K562 (cell line): Measurements from ENCODE around the gene STARD13. TPM values are rescaled to one million over a fixed set of nuclear protein-coding genes. Genes with fewer than 3 reads are reported as not detected.

Experiments
- ATAC-seq: fragments of 200-7000 bp; cut with Tn5 transposase; 3 replicates; pipeline ENCODE4 v1.9.1; 2020; ENCODE audit warnings: moderate library complexity
- BruUV-seq: library from RNA; stranded (reverse); fragments of 400-500 nt; replicated peaks from 2 replicates; lab custom pipeline; 2021; lab: Mats Ljungman, UMichigan
- CTCF ChIA-PET: fragments of 300-600 bp; formaldehyde crosslinking; extraction: SDS; loops from one replicate; lab custom pipeline; 2021; ENCODE audit warnings: low intra/inter-chr PET ratio; lab: Yijun Ruan, JAX
- POLR2A ChIA-PET: fragments of 300-600, 350-650 bp; sonication (Branson Sonifier 250); formaldehyde crosslinking; extraction: SDS; loops from one replicate; lab custom pipeline; 2021; ENCODE audit warnings: antibody characterized with exemption, inconsistent platforms; lab: Yijun Ruan, JAX
- DNase-seq, 4 experiments: peaks; one replicate each; pipeline versions ENCODE4 v3.0.0 to v3.0.0-alpha.2; 2011 to 2018; ENCODE audit warnings: low spot score in 3 of 4, mixed read lengths in 3 of 4; ENCODE audit errors: extremely low read depth in 1 of 4
- FAIRE-seq: peaks from 2 replicates; lab custom pipeline; 2011; peaks lifted over from hg19 to GRCh38; lab: Jason Lieb, UNC
- H2AFZ ChIP-seq: 2 replicates; pipeline ENCODE4 v1.6.0; 2011; ENCODE audit warnings: low read depth, low read length, control low read depth, inconsistent platforms
- H3K27ac ChIP-seq: fragments of 200-600 bp; 3 replicates; pipeline ENCODE4 v1.8.0; 2011; ENCODE audit warnings: low read depth, mild to moderate bottlenecking, control low read depth, inconsistent platforms, low read length, moderate library complexity, mixed read lengths; ENCODE audit errors: extremely low read depth
- H3K27me3 ChIP-seq, 2 experiments: fragments of 300-600 bp in 1 of 2; 2 replicates in 1 of 2; 3 replicates in 1 of 2; pipeline versions ENCODE4 v1.6.0 to v1.8.0; 2011; ENCODE audit warnings: inconsistent platforms in 2 of 2, low read length in 2 of 2, mild to moderate bottlenecking in 1 of 2, mixed read lengths in 1 of 2, moderate library complexity in 1 of 2; ENCODE audit not compliant: control insufficient read depth in 2 of 2, insufficient read depth in 2 of 2
- H3K36me3 ChIP-seq: fragments of 300-600 bp; 3 replicates; pipeline ENCODE4 v1.8.0; 2011; ENCODE audit warnings: mild to moderate bottlenecking, low read length, inconsistent platforms; ENCODE audit not compliant: control insufficient read depth, insufficient read depth
- H3K4me1 ChIP-seq, 2 experiments: fragments of 200-600 bp in 1 of 2; replicated peaks in 1 of 2; 2 replicates in 1 of 2; 3 replicates in 1 of 2; pipeline versions ENCODE4 v1.5.1 to v1.8.0; 2011; ENCODE audit warnings: inconsistent platforms in 2 of 2, low read length in 2 of 2, mild to moderate bottlenecking in 1 of 2, mixed read lengths in 1 of 2, moderate library complexity in 1 of 2; ENCODE audit not compliant: control insufficient read depth in 2 of 2, insufficient read depth in 2 of 2
- H3K4me2 ChIP-seq: 2 replicates; pipeline ENCODE4 v1.6.1; 2011; ENCODE audit warnings: low read length, control low read depth, inconsistent platforms, mixed read lengths; ENCODE audit not compliant: insufficient read depth
- H3K4me3 ChIP-seq: fragments of 200-600 bp; sonication (generic), shearing (Covaris generic); 2 replicates; pipeline ENCODE4 v1.5.1; 2016; ENCODE audit warnings: control low read depth, inconsistent platforms
- H3K79me2 ChIP-seq: fragments of 200-600 bp; 3 replicates; pipeline ENCODE4 v1.8.0; 2011; ENCODE audit warnings: low read length, inconsistent platforms; ENCODE audit not compliant: control insufficient read depth, insufficient read depth
- H3K9ac ChIP-seq, 2 experiments: 2 replicates each; pipeline versions ENCODE4 v1.6.0 to v1.6.1; 2011; ENCODE audit warnings: low read depth in 2 of 2, low read length in 2 of 2, control low read depth in 1 of 2, inconsistent platforms in 1 of 2, mild to moderate bottlenecking in 1 of 2, mixed read lengths in 1 of 2; ENCODE audit not compliant: insufficient read depth in 1 of 2
- H3K9me1 ChIP-seq: one replicate; pipeline ENCODE4 v1.6.0; 2011; ENCODE audit warnings: inconsistent platforms, mild to moderate bottlenecking, low read length, moderate library complexity; ENCODE audit not compliant: control insufficient read depth, insufficient read depth
- H3K9me3 ChIP-seq: replicated peaks from 2 replicates; pipeline ENCODE4 v1.5.1; 2011; ENCODE audit warnings: low read depth, low read length, inconsistent platforms; ENCODE audit not compliant: control insufficient read depth, insufficient read depth
- H4K20me1 ChIP-seq: replicated peaks from 2 replicates; pipeline ENCODE4 v1.6.1; 2011; ENCODE audit warnings: low read length, inconsistent platforms, mixed read lengths; ENCODE audit not compliant: control insufficient read depth, insufficient read depth
- CREBBP ChIP-seq: IDR thresholded peaks from one replicate; pipeline ENCODE4 v1.6.1; 2012; ENCODE audit warnings: low read depth, mild to moderate bottlenecking, control low read depth, inconsistent platforms, low read length
- CREM ChIP-seq: IDR thresholded peaks from 2 replicates; pipeline ENCODE4 v1.6.1; 2014; ENCODE audit warnings: antibody characterized with exemption, low read depth
- ETV5 ChIP-seq: sonication (generic); formaldehyde crosslinking; IDR thresholded peaks from 2 replicates; pipeline ENCODE4 v1.4.0; 2020; ENCODE audit warnings: low read depth, mild to moderate bottlenecking, missing genetic modification reagents
- GATAD2A ChIP-seq: fragments of 450-650 bp; IDR thresholded peaks from 2 replicates; pipeline ENCODE4 v1.6.1; 2017
- MYC ChIP-seq, 2 experiments: fragments of 250-450 bp in 1 of 2; sonication (Bioruptor Pico) in 1 of 2; IDR thresholded peaks; 2 replicates each; pipeline versions ENCODE4 v1.5.1 to v1.6.1; 2012 to 2021; ENCODE audit warnings: low read depth in 2 of 2, borderline replicate concordance in 1 of 2, improper control_type of control experiment in 1 of 2, low read length in 1 of 2, mild to moderate bottlenecking in 1 of 2, moderate library complexity in 1 of 2
- NRF1 ChIP-seq, 2 experiments: fragments of 450-650 bp; IDR thresholded peaks in 1 of 2; conservative IDR thresholded peaks in 1 of 2; 2 replicates each; pipeline ENCODE4 v1.6.1; 2014; ENCODE audit warnings: mild to moderate bottlenecking in 2 of 2
- NUFIP1 ChIP-seq: fragments of 450-650 bp; IDR thresholded peaks from 2 replicates; pipeline ENCODE4 v1.6.1; 2018; ENCODE audit not compliant: partially characterized antibody
- PYGO2 ChIP-seq: fragments of 450-650 bp; IDR thresholded peaks from 2 replicates; pipeline ENCODE4 v1.6.1; 2016; ENCODE audit warnings: mild to moderate bottlenecking, missing genetic modification characterization, moderate library complexity, missing compliant biosample characterization
- RUNX1 ChIP-seq: sonication (generic); IDR thresholded peaks from 2 replicates; pipeline ENCODE4 v1.6.1; 2016; ENCODE audit warnings: antibody characterized with exemption, low read depth
- SAFB2 ChIP-seq: fragments of 200-400 bp; formaldehyde crosslinking; IDR thresholded peaks from 2 replicates; pipeline ENCODE4 v1.6.1; 2018; ENCODE audit warnings: borderline replicate concordance, low read length, low read depth, moderate library complexity; ENCODE audit not compliant: severe bottlenecking
- SMARCE1 ChIP-seq: fragments of 450-650 bp; IDR thresholded peaks from 2 replicates; pipeline ENCODE4 v1.7.1; 2016; ENCODE audit warnings: mild to moderate bottlenecking
- XRCC4 ChIP-seq: IDR thresholded peaks from one replicate; pipeline ENCODE4 v1.6.1; 2011; ENCODE audit not compliant: insufficient read depth, insufficient read length; ENCODE audit errors: extremely low read depth
- ZC3H4 ChIP-seq: sonication (generic); formaldehyde crosslinking; IDR thresholded peaks from 2 replicates; pipeline ENCODE4 v1.9.0; 2021; ENCODE audit warnings: missing genetic modification reagents, borderline replicate concordance
- ZNF124 ChIP-seq: sonication (generic); formaldehyde crosslinking; IDR thresholded peaks from 2 replicates; pipeline ENCODE4 v1.8.1; 2022; ENCODE audit warnings: missing genetic modification reagents
- ZNF445 ChIP-seq: fragments of 250-450 bp; sonication (Bioruptor Pico); IDR thresholded peaks from 2 replicates; pipeline ENCODE4 v1.4.0; 2020; ENCODE audit warnings: low read depth, mild to moderate bottlenecking, moderate library complexity
- ZNF655 ChIP-seq: fragments of 250-450 bp; sonication (Bioruptor Pico); IDR thresholded peaks from 2 replicates; pipeline ENCODE4 v1.5.0; 2021
- ZNF785 ChIP-seq: fragments of 250-450 bp; sonication (Bioruptor Pico); IDR thresholded peaks from 2 replicates; pipeline ENCODE4 v1.4.0; 2020; ENCODE audit warnings: mild to moderate bottlenecking
- ZSCAN32 ChIP-seq: fragments of 450-650 bp; formaldehyde crosslinking; IDR thresholded peaks from 2 replicates; pipeline ENCODE4 v1.4.0; 2020; ENCODE audit warnings: mild to moderate bottlenecking, moderate library complexity
- WGBS: fragments of 100-300 bp; shearing (Covaris generic); methylation state at CpG from one replicate; pipeline ENCODE4 v1.1.6; 2016; ENCODE audit warnings: low coverage, mixed read lengths; ENCODE audit not compliant: insufficient coverage; ENCODE audit errors: missing lambda C conversion rate; 5-methylcytosine and 5-hydroxymethylcytosine counted together
- in situ Hi-C: fragments of 300-500 bp; cut with MboI; formaldehyde crosslinking; loops from 4 replicates; pipeline ENCODE4 v1.15.0; 2018; ENCODE audit warnings: inconsistent platforms, mixed read lengths
- intact Hi-C: fragments of 100-400 bp; cut with micrococcal nuclease; formaldehyde crosslinking; loops from 2 replicates; pipeline ENCODE4 v1.14.2; 2022
- polyA plus RNA-seq, 8 experiments: library from polyadenylated mRNA; depleted of rRNA in 4 of 8; stranded (reverse) in 5 of 8; unstranded in 3 of 8; fragments of >200 nt; fragmentation: Nextera tagmentation in 2 of 8; fragmentation: Illumina TruSeq in 1 of 8; extraction: Ambion mirVana in 2 of 8; extraction: Trizol in 1 of 8; gene quantifications; 2 replicates each; pipeline versions ENCODE4 v1.2.1 to v1.2.3, GENCODE V29; 2011 to 2014; ENCODE audit warnings: inconsistent platforms in 1 of 8, missing spikeins in 1 of 8
- total RNA-seq, 7 experiments: library from RNA; depleted of rRNA in 6 of 7; stranded (reverse); fragments of >200 nt in 6 of 7; fragmentation: Illumina TruSeq in 2 of 7; extraction: Trizol in 2 of 7; gene quantifications; 2 replicates each; pipeline versions ENCODE4 v1.2.1 to v1.2.3, GENCODE V29; 2011 to 2021; ENCODE audit warnings: low replicate concordance in 1 of 7

Gene STARD13
- total and polyA plus RNA-seq, 9 of the 15 experiments (the other 6 are each of a cell fraction or from before 2014, with no cell fraction given) = 0.11 TPM; not detected in 8

GRCh38 chr13:33168321-33168960 lies 117.1 kb downstream of the STARD13 start:
- Histone ChIP-seq H3K36me3 (no peaks in the 10 kb centered on the region), H3K27me3 (no peaks in the 10 kb centered on the region), H2AFZ (no peak overlapping the region), H3K9me3 (no peaks in the 10 kb centered on the region), H4K20me1 (no peaks in the 10 kb centered on the region), H3K4me1 (no peaks in the 10 kb centered on the region), H3K27ac (no peak overlapping the region), H3K4me2 (no peak overlapping the region), H3K79me2 (no peaks in the 10 kb centered on the region), H3K9me1 (no peaks in the 10 kb centered on the region), H3K4me3 (no peak overlapping the region), H3K9ac (no peak overlapping the region)
- 0% methylated on average over 5 of the region's 5 CpGs for WGBS
- TF ChIP-seq ZNF785 (CRISPR knock-in tag) = no peak
- no peak for TF ChIP-seq XRCC4
- TF ChIP-seq ZNF445 = no peak
- DNase-seq = no peak
- ChIA-PET CTCF (no interaction called here), POLR2A (no interaction called here)
- BruUV-seq = no TSS peak
- intact Hi-C loops = no loop called here
- no peak for FAIRE-seq
- no peak for ATAC-seq
- in situ Hi-C loops = no loop called here

GRCh38 chr13:33167491-33167890 lies 118.1 kb downstream of the STARD13 start:
- Histone ChIP-seq H3K9ac (no peak overlapping the region), H3K4me1 (no peaks in the 10 kb centered on the region), H3K4me2 (no peak overlapping the region), H3K27me3 (no peaks in the 10 kb centered on the region), H3K4me3 (no peak overlapping the region), H4K20me1 (no peaks in the 10 kb centered on the region), H2AFZ (no peak overlapping the region), H3K9me3 (no peaks in the 10 kb centered on the region), H3K79me2 (no peaks in the 10 kb centered on the region), H3K36me3 (no peaks in the 10 kb centered on the region), H3K27ac (no peak overlapping the region), H3K9me1 (no peaks in the 10 kb centered on the region)
- CTCF ChIA-PET = no interaction called here
- no peak for FAIRE-seq
- intact Hi-C loops (no loop called here), in situ Hi-C loops (no loop called here)
- BruUV-seq = no TSS peak
- no peak for DNase-seq
- ATAC-seq = no peak
- POLR2A ChIA-PET = no interaction called here
- 0% methylated on average over 9 of the region's 12 CpGs for WGBS
- TF ChIP-seq ETV5 (CRISPR knock-in tag) (no peak), CREM (no peak), RUNX1 (no peak), PYGO2 (tag) (no peak), SMARCE1 (no peak), MYC (IDR thresholded peaks at IDR 0.05; ENCODE audit: low read depth, low read length) (no peak), MYC (CRISPR knock-in tag; IDR thresholded peaks at IDR 0.05; ENCODE audit: borderline replicate concordance, low read depth) (no peak), CREBBP (no peak), GATAD2A (no peak), NUFIP1 (no peak), ZC3H4 (no peak), ZSCAN32 (CRISPR knock-in tag) (no peak), SAFB2 (no peak), ZNF655 (CRISPR knock-in tag) (no peak), NRF1 (conservative IDR thresholded peaks at IDR 0.05 in 1 of 2, IDR thresholded peaks at IDR 0.05 in 1 of 2) (no peak), ZNF124 (CRISPR knock-in tag) (no peak)
